Ovary (tissue), 3 donors: ENCODE measurements around the gene LAMTOR1.

Experiments used
- CTCF ChIP-seq, 3 donors: fragments of 450-650 bp in 2 of 3; fragments of 200-600 bp in 1 of 3; IDR thresholded peaks; one replicate each; pipeline versions ENCODE4 v1.5.1 to v1.8.0; 2016 to 2022; ENCODE audit warnings: antibody characterized with exemption in 3 of 3, mild to moderate bottlenecking in 1 of 3
- EP300 ChIP-seq: sonication (generic); formaldehyde crosslinking; IDR thresholded peaks from one replicate; pipeline ENCODE4 v1.6.1; 2017; ENCODE audit warnings: antibody characterized with exemption
- POLR2A ChIP-seq: fragments of 450-650 bp; IDR thresholded peaks from one replicate; pipeline ENCODE4 v1.6.1; 2017; ENCODE audit warnings: antibody characterized with exemption, mild to moderate bottlenecking, moderate library complexity
- donor health status: DM: no; HTN: no; CAD: no.

DNA sequence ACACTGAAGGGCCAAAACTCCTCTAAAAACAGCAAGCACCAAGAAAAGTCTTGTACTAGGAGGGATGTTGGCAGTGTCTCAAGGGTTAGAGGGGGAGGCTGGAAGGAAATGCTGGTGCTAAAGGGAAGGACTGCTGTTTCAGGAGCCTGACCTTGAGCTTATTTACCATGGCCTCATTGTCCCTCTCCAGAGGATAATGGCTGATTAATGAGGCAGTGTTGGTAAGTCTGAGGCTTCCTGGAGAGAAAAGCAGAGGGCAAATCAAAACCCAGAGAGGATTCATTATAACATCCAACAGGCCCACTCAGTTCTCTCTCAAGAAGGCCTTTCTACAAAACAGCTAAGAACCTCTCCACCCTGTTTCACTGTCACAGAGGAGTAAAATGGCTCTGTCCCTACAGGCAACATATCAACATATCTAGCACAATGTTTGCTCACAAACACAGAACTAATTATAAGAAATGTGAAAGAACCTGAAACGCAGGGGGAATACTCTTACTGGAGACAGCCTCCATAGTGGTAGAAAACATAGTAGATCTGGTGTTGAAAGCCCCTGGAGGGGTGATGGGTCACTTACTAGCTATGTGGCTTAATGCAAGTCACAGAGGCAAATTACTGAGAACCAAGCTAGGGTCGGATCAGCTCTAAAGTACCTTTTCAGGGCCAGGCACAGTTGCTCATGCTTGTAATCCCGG is 54.2 kb downstream of the LAMTOR1 start:
- no peak for TF ChIP-seq EP300
- TF ChIP-seq CTCF (IDR thresholded peaks at IDR 0.05), result no peak
- no peak for TF ChIP-seq POLR2A
